ENCODE measurements around the gene CRB3. TPM values are rescaled to one million over a fixed set of nuclear protein-coding genes. Genes with fewer than 3 reads are reported as not detected.

CRB3 gene
- total RNA-seq, 1 donor from 2014 or later: 0.44 TPM

DNA sequence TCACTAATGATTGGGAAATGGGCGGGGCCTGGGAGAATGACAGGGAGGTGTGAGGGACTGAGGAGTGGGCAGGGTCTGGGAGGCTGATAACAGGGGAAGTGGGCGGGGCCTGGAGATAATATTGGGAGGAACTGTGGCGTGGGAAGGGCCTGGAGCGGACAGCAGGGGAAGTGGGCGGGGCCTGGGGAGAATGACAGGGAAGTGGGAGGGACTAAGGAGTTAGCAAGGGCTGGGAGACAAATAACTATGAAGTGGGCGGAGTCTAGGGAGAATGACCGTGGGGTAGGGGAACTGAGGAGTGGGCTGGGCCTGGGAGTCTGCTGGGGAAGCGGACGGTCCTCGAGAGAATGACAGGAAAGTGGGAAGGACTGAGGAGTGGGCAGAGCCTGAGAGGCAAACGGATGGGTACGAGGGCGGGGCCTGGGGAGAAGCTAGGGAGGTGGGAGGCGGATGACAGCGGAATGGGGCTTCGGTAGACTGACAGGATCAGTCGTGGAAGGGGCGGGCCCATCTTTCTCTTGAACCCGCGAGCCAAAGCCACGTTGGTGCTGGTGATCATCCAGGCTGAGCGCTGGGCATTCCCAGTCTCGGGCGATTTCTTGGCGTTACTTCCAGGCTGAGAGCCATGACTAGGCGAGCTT lies 52.1 kb downstream of the CRB3 start:
- Mint-ChIP-seq H3K9me3 (ENCODE audit: unreplicated experiment) (no peaks in the 10 kb centered on the region), H3K36me3 (ENCODE audit: low read depth, unreplicated experiment) (peaks cover 9% of the 10 kb centered on the region), H3K27me3 (ENCODE audit: unreplicated experiment) (peaks cover 8% of the 10 kb centered on the region), H3K27ac (ENCODE audit: unreplicated experiment) (peak overlapping the region; percentile 67), H3K4me1 (ENCODE audit: unreplicated experiment) (peaks cover 19% of the 10 kb centered on the region), H3K4me3 (ENCODE audit: unreplicated experiment) (peak overlapping the region; percentile 94)
- DNase-seq (ENCODE audit: low spot score): peak; percentile 88
- TF ChIP-seq, protein P1, sequence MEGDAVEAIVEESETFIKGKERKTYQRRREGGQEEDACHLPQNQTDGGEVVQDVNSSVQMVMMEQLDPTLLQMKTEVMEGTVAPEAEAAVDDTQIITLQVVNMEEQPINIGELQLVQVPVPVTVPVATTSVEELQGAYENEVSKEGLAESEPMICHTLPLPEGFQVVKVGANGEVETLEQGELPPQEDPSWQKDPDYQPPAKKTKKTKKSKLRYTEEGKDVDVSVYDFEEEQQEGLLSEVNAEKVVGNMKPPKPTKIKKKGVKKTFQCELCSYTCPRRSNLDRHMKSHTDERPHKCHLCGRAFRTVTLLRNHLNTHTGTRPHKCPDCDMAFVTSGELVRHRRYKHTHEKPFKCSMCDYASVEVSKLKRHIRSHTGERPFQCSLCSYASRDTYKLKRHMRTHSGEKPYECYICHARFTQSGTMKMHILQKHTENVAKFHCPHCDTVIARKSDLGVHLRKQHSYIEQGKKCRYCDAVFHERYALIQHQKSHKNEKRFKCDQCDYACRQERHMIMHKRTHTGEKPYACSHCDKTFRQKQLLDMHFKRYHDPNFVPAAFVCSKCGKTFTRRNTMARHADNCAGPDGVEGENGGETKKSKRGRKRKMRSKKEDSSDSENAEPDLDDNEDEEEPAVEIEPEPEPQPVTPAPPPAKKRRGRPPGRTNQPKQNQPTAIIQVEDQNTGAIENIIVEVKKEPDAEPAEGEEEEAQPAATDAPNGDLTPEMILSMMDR (IDR thresholded peaks at IDR 0.05; ENCODE audit: unreplicated experiment): no peak

Small RNA genes lying within 50 kb of the gene (microRNA-seq; reads per million reads assigned to microRNA genes)
- 29.6 reads per million, percentile 72 among the genes with 10 or more reads in this experiment for gene MIR3940 (ENCODE audit: unreplicated experiment)

Other genes starting within 250 kb of the CRB3 start
- 59.2 TPM for gene MLLT1, start 184.3 kb upstream of the CRB3 start, total RNA-seq (ENCODE audit: unreplicated experiment)
- not detected for gene ACER1, start 130.7 kb upstream of the CRB3 start, total RNA-seq (ENCODE audit: unreplicated experiment)
- 105 TPM for gene CLPP, start 102.7 kb upstream of the CRB3 start, total RNA-seq (ENCODE audit: unreplicated experiment)
- gene ALKBH7, start 91.5 kb upstream of the CRB3 start, total RNA-seq (ENCODE audit: unreplicated experiment): 66.8 TPM
- gene PSPN, start 88.3 kb upstream of the CRB3 start, total RNA-seq (ENCODE audit: unreplicated experiment): 4.6 TPM
- 95.5 TPM for gene GTF2F1, start 71.1 kb upstream of the CRB3 start, total RNA-seq (ENCODE audit: unreplicated experiment)
- gene KHSRP, start 39.5 kb upstream of the CRB3 start, total RNA-seq (ENCODE audit: unreplicated experiment): 290 TPM
- gene SLC25A41, start 30.5 kb upstream of the CRB3 start, total RNA-seq (ENCODE audit: unreplicated experiment): 0.23 TPM
- 20.7 TPM for gene SLC25A23, start 4.5 kb upstream of the CRB3 start, total RNA-seq (ENCODE audit: unreplicated experiment)
- gene DENND1C, start 17.5 kb downstream of the CRB3 start, total RNA-seq (ENCODE audit: unreplicated experiment): 1.5 TPM
- 0.21 TPM for gene TUBB4A, start 38.0 kb downstream of the CRB3 start, total RNA-seq (ENCODE audit: unreplicated experiment)
- 3.0 TPM for gene TNFSF9, start 66.8 kb downstream of the CRB3 start, total RNA-seq (ENCODE audit: unreplicated experiment)
- gene CD70, start 126.9 kb downstream of the CRB3 start, total RNA-seq (ENCODE audit: unreplicated experiment): 0.51 TPM
- gene TNFSF14, start 205.9 kb downstream of the CRB3 start, total RNA-seq (ENCODE audit: unreplicated experiment): not detected